IMR-90 (cell line): ENCODE results near the gene ZNF283. TPM values are rescaled to one million over a fixed set of nuclear protein-coding genes. Genes with fewer than 3 reads are reported as not detected.

Source experiments
- ATAC-seq: fragments of 200-7000 bp; cut with Tn5 transposase; 2 replicates; pipeline ENCODE4 v1.9.1; 2020; ENCODE audit warnings: low read depth, mild to moderate bottlenecking, moderate library complexity
- BruUV-seq: library from RNA; stranded (reverse); fragments of 400-500 nt; replicated peaks from 2 replicates; lab custom pipeline; 2021; lab: Mats Ljungman, UMichigan
- CTCF ChIA-PET: fragments of 300-600 bp; formaldehyde crosslinking; extraction: SDS; loops from one replicate; lab custom pipeline; 2021; ENCODE audit warnings: antibody characterized with exemption; lab: Yijun Ruan, JAX
- POLR2A ChIA-PET: fragments of 300-600 bp; sonication (Branson Sonifier 250); formaldehyde crosslinking; loops from one replicate; lab custom pipeline; 2022; ENCODE audit warnings: antibody characterized with exemption; ENCODE audit not compliant: unreplicated experiment; lab: Charles Lee
- DNase-seq: peaks from one replicate; pipeline ENCODE4 v3.0.0; 2013
- H2AFZ ChIP-seq: replicated peaks from 2 replicates; pipeline ENCODE3; 2013; ENCODE audit warnings: low read length, mild to moderate bottlenecking; ENCODE audit not compliant: poor library complexity
- H2AK5ac ChIP-seq: 2 replicates; pipeline ENCODE4 v1.6.1; 2013; ENCODE audit warnings: low read depth, low read length, inconsistent platforms
- H2AK9ac ChIP-seq: replicated peaks from 2 replicates; pipeline ENCODE3; 2013; ENCODE audit warnings: mild to moderate bottlenecking, low read depth, low read length, moderate library complexity; ENCODE audit not compliant: poor library complexity
- H2BK120ac ChIP-seq: 2 replicates; pipeline ENCODE4 v1.6.1; 2013; ENCODE audit warnings: low read depth, low read length, inconsistent platforms
- H2BK15ac ChIP-seq: 3 replicates; pipeline ENCODE4 v1.6.1; 2013; ENCODE audit warnings: low read depth, low read length, inconsistent platforms
- H2BK20ac ChIP-seq: 2 replicates; pipeline ENCODE4 v1.6.1; 2013; ENCODE audit warnings: low read depth, mild to moderate bottlenecking, inconsistent platforms, low read length, moderate library complexity
- H2BK5ac ChIP-seq: 2 replicates; pipeline ENCODE4 v1.6.1; 2013; ENCODE audit warnings: mild to moderate bottlenecking, low read depth, low read length, inconsistent platforms; ENCODE audit not compliant: poor library complexity, severe bottlenecking
- H3K14ac ChIP-seq: replicated peaks from 2 replicates; pipeline ENCODE4 v1.6.1; 2013; ENCODE audit warnings: low read depth, low read length, inconsistent platforms
- H3K18ac ChIP-seq: 2 replicates; pipeline ENCODE4 v1.6.1; 2013; ENCODE audit warnings: low read depth, low read length, control low read depth
- H3K23ac ChIP-seq: 2 replicates; pipeline ENCODE4 v1.6.1; 2013; ENCODE audit warnings: low read depth, low read length, inconsistent platforms
- H3K27ac ChIP-seq: 2 replicates; pipeline ENCODE4 v1.5.1; 2013; ENCODE audit warnings: mild to moderate bottlenecking, control low read depth, low read length; ENCODE audit not compliant: insufficient read depth
- H3K27me3 ChIP-seq: 2 replicates; pipeline ENCODE4 v1.6.1; 2013; ENCODE audit warnings: low read length; ENCODE audit not compliant: control insufficient read depth, insufficient read depth
- H3K36me3 ChIP-seq: 2 replicates; pipeline ENCODE4 v1.6.1; 2013; ENCODE audit warnings: low read length, mixed read lengths; ENCODE audit not compliant: control insufficient read depth, insufficient read depth
- H3K4ac ChIP-seq: 2 replicates; pipeline ENCODE4 v1.6.1; 2013; ENCODE audit warnings: low read depth, low read length, inconsistent platforms
- H3K4me1 ChIP-seq: 2 replicates; pipeline ENCODE4 v1.6.1; 2013; ENCODE audit warnings: low read length, mixed read lengths; ENCODE audit not compliant: control insufficient read depth, insufficient read depth
- H3K4me2 ChIP-seq: 2 replicates; pipeline ENCODE4 v1.6.1; 2013; ENCODE audit warnings: low read depth, mild to moderate bottlenecking, control low read depth, low read length, moderate library complexity
- H3K4me3 ChIP-seq: 2 replicates; pipeline ENCODE4 v1.5.1; 2013; ENCODE audit warnings: low read depth, mild to moderate bottlenecking, control low read depth, low read length, moderate library complexity; ENCODE audit not compliant: insufficient read depth
- H3K56ac ChIP-seq: 2 replicates; pipeline ENCODE4 v1.6.1; 2013; ENCODE audit warnings: low read length, inconsistent platforms; ENCODE audit not compliant: insufficient read depth; ENCODE audit errors: extremely low read depth
- H3K79me1 ChIP-seq, 2 experiments: 2 replicates each; pipeline ENCODE4 v1.6.1; 2013; ENCODE audit warnings: low read length in 2 of 2, inconsistent platforms in 1 of 2, low read depth in 1 of 2
- H3K9ac ChIP-seq: 2 replicates; pipeline ENCODE4 v1.6.1; 2013; ENCODE audit warnings: low read depth, low read length, control low read depth
- H3K9me1 ChIP-seq: 2 replicates; pipeline ENCODE4 v1.6.1; 2013; ENCODE audit warnings: low read length, inconsistent platforms; ENCODE audit not compliant: insufficient read depth
- H3K9me3 ChIP-seq: 2 replicates; pipeline ENCODE4 v1.6.1; 2013; ENCODE audit warnings: low read length; ENCODE audit not compliant: control insufficient read depth, insufficient read depth
- H4K20me1 ChIP-seq: 2 replicates; pipeline ENCODE4 v1.6.1; 2013; ENCODE audit warnings: low read length, inconsistent platforms; ENCODE audit not compliant: insufficient read depth
- H4K5ac ChIP-seq: 2 replicates; pipeline ENCODE4 v1.6.1; 2013; ENCODE audit warnings: mild to moderate bottlenecking, low read depth, low read length, control low read depth
- H4K8ac ChIP-seq, 2 experiments: 2 replicates each; pipeline ENCODE4 v1.6.1; 2013; ENCODE audit warnings: low read depth in 2 of 2, low read length in 2 of 2, control low read depth in 1 of 2, inconsistent platforms in 1 of 2
- H4K91ac ChIP-seq: 2 replicates; pipeline ENCODE4 v1.6.1; 2013; ENCODE audit warnings: low read depth, low read length, inconsistent platforms; ENCODE audit not compliant: insufficient read depth
- BHLHE40 ChIP-seq: fragments of 150-350 bp; IDR thresholded peaks from 2 replicates; pipeline ENCODE4 v1.6.1; 2016; ENCODE audit warnings: mild to moderate bottlenecking, low read depth, low read length
- CEBPB ChIP-seq: IDR thresholded peaks from 2 replicates; pipeline ENCODE4 v1.6.1; 2012; ENCODE audit warnings: low read depth, low read length, improper control_type of control experiment
- CHD1 ChIP-seq: IDR thresholded peaks from 2 replicates; pipeline ENCODE4 v1.6.1; 2012; ENCODE audit warnings: low read depth, low read length, improper control_type of control experiment
- ELK1 ChIP-seq: fragments of 150-350 bp; IDR thresholded peaks from 2 replicates; pipeline ENCODE4 v1.6.1; 2016; ENCODE audit warnings: low read depth, mild to moderate bottlenecking, low read length, moderate library complexity, borderline replicate concordance
- FOS ChIP-seq: fragments of 150-350 bp; IDR thresholded peaks from 2 replicates; pipeline ENCODE4 v1.6.1; 2016; ENCODE audit warnings: low read depth, low read length
- MAFK ChIP-seq: IDR thresholded peaks from 2 replicates; pipeline ENCODE4 v1.6.1; 2012; ENCODE audit warnings: low read depth, low read length, improper control_type of control experiment
- MAZ ChIP-seq: IDR thresholded peaks from 2 replicates; pipeline ENCODE4 v1.6.1; 2012; ENCODE audit warnings: low read depth, mild to moderate bottlenecking, low read length, improper control_type of control experiment, moderate library complexity, borderline replicate concordance
- MXI1 ChIP-seq: IDR thresholded peaks from 2 replicates; pipeline ENCODE4 v1.6.1; 2012; ENCODE audit warnings: low read depth, mild to moderate bottlenecking, low read length, moderate library complexity, borderline replicate concordance
- NFE2L2 ChIP-seq: fragments of 150-350 bp; IDR thresholded peaks from 2 replicates; pipeline ENCODE4 v1.6.1; 2016; ENCODE audit warnings: low read depth, mild to moderate bottlenecking, low read length
- POLR2A ChIP-seq: IDR thresholded peaks from 2 replicates; pipeline ENCODE4 v1.6.1; 2012; ENCODE audit warnings: mild to moderate bottlenecking, low read depth, low read length
- RAD21 ChIP-seq: IDR thresholded peaks from 2 replicates; pipeline ENCODE4 v1.6.1; 2012; ENCODE audit warnings: low read length, improper control_type of control experiment
- RCOR1 ChIP-seq: IDR thresholded peaks from 2 replicates; pipeline ENCODE4 v1.6.1; 2012; ENCODE audit warnings: mild to moderate bottlenecking, low read length, improper control_type of control experiment; ENCODE audit not compliant: insufficient replicate concordance
- SMC3 ChIP-seq: fragments of 150-350 bp; IDR thresholded peaks from 2 replicates; pipeline ENCODE4 v1.6.1; 2016; ENCODE audit warnings: low read depth, mild to moderate bottlenecking, antibody characterized with exemption, low read length, moderate library complexity
- USF2 ChIP-seq: fragments of 150-350 bp; IDR thresholded peaks from 2 replicates; pipeline ENCODE4 v1.6.1; 2017; ENCODE audit warnings: mild to moderate bottlenecking, antibody characterized with exemption, low read length, low read depth
- WGBS, 2 experiments: methylation state at CpG; one replicate each; pipeline versions ENCODE4 v1.1.5 to v1.1.7; 2013; ENCODE audit warnings: missing lambda C conversion rate in 2 of 2; ENCODE audit not compliant: insufficient read length in 1 of 2; ENCODE audit errors: extremely low coverage in 2 of 2; 5-methylcytosine and 5-hydroxymethylcytosine counted together
- dilution Hi-C: fragments of 300-500 bp; cut with HindIII; formaldehyde crosslinking; loops from one replicate; pipeline ENCODE4 v1.14.3; 2018; ENCODE audit warnings: low sequenced_read_pairs; ENCODE audit not compliant: unreplicated experiment
- in situ Hi-C: fragments of 300-500 bp; cut with MboI; formaldehyde crosslinking; loops from 3 replicates; pipeline ENCODE4 v1.14.3; 2019; ENCODE audit warnings: low sequenced_read_pairs, inconsistent platforms, mixed read lengths
- intact Hi-C: fragments of 100-400 bp; cut with micrococcal nuclease; formaldehyde crosslinking; loops from 2 replicates; pipeline ENCODE4 v1.10.0; 2022
- polyA plus RNA-seq, 3 experiments: library from polyadenylated mRNA; depleted of rRNA; stranded (reverse); fragments of >200 nt; gene quantifications; 2 replicates each; pipeline ENCODE4 v1.2.3, GENCODE V29; 2012; ENCODE audit warnings: low replicate concordance in 1 of 3
- total RNA-seq: library from RNA; depleted of rRNA; stranded (reverse); fragments of >200 nt; gene quantifications from 2 replicates; pipeline ENCODE4 v1.2.3, GENCODE V29; 2012

ZNF283 gene
- total and polyA plus RNA-seq, 2 of the 4 experiments (the other 2 are of a cell fraction) = 2.1 to 5.0 TPM

DNA sequence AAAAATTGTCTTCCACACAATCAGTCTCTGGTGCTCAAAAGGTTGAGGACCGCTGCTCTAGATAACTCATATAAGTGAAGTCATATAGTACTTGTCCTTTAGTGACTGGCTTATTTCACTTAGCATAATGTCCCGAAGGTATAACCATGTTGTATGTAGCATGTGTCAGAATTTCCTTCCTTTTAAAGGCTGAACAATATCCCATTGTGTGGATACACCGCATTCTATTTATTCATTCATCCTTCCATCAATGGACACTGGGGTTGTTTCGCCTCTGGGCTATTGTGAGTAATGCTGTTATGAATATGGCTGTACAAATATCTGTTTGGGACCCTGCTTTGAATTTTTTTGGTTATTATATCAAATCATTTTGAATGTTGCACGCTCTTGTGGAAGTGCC, 20.3 kb upstream of the ZNF283 start:
- H2AK5ac ChIP-seq = no peak overlapping the region
- H3K56ac ChIP-seq = no peak overlapping the region
- TF ChIP-seq MAFK = no peak
- no peak for TF ChIP-seq CHD1
- TF ChIP-seq RAD21 = no peak
- no peak for TF ChIP-seq NFE2L2
- TF ChIP-seq MXI1 = no peak
- TF ChIP-seq USF2 = no peak
- no peak for TF ChIP-seq MAZ
- no peak for TF ChIP-seq POLR2A
- TF ChIP-seq FOS = no peak
- no peak for TF ChIP-seq SMC3
- no peak for TF ChIP-seq RCOR1
- no peak for TF ChIP-seq BHLHE40
- no peak for TF ChIP-seq ELK1
- TF ChIP-seq CEBPB = no peak
- no peak overlapping the region for H3K9ac ChIP-seq
- no peaks in the 10 kb centered on the region for H4K20me1 ChIP-seq
- H2AK9ac ChIP-seq = no peak overlapping the region
- H3K4ac ChIP-seq = no peak overlapping the region
- H3K14ac ChIP-seq = no peak overlapping the region
- intact Hi-C loops = loop anchor here (5.0 to 10.0 kb wide), 2 partner anchors 270 to 362 kb away; no protein-coding TSS in a partner anchor
- H2BK15ac ChIP-seq = no peak overlapping the region
- H3K4me3 ChIP-seq = no peak overlapping the region
- no peak overlapping the region for H4K91ac ChIP-seq
- H2AFZ ChIP-seq = no peak overlapping the region
- no peaks in the 10 kb centered on the region for H3K9me1 ChIP-seq
- no peak overlapping the region for H2BK120ac ChIP-seq
- H3K27me3 ChIP-seq = peaks cover 14% of the 10 kb centered on the region
- H3K79me1 ChIP-seq = no peaks in the 10 kb centered on the region
- H3K4me2 ChIP-seq = no peak overlapping the region
- in situ Hi-C loops = no loop called here
- no CpG with 5 or more reads among the region's 5 CpGs for WGBS, 2 experiments
- H3K27ac ChIP-seq = no peak overlapping the region
- no peak overlapping the region for H3K18ac ChIP-seq
- H2BK5ac ChIP-seq = no peak overlapping the region
- dilution Hi-C loops = no loop called here
- BruUV-seq = no TSS peak
- DNase-seq (no peak), ATAC-seq (no peak)
- ChIA-PET POLR2A (no interaction called here), CTCF (no interaction called here)
- H3K23ac ChIP-seq = no peak overlapping the region
- H2BK20ac ChIP-seq = no peak overlapping the region
- H4K5ac ChIP-seq = no peak overlapping the region
- no peak overlapping the region for H4K8ac ChIP-seq
- no peaks in the 10 kb centered on the region for H3K4me1 ChIP-seq
- no peaks in the 10 kb centered on the region for H3K36me3 ChIP-seq
- no peaks in the 10 kb centered on the region for H3K9me3 ChIP-seq
